Measurements from ENCODE around the gene TMEM87B. TPM values are rescaled to one million over a fixed set of nuclear protein-coding genes. Genes with fewer than 3 reads are reported as not detected.

Gene TMEM87B
- polyA plus RNA-seq, 4 donors, result 16.7 to 25.5 (median 21.1) TPM

DNA sequence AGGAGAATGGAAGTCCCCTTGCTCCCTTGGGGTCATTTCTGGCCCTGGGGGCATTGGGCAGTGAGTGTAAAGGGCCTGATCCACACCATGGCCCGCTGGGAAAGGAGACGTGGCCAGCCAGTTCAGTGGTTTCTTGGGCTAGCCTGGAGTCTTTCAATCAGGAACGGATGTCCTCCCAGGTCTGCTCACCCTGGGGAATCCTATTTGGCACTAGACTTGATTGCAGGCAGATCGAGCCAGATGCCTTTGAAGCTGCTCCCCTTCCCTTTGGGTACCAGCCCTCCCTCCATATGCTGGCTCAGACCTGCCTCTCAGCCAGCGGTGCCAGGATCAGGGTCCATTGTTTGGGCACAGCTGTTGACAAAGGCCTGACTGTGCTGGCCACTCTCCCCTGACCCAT is 94.1 kb downstream of the TMEM87B start:
- no peak for DNase-seq (ENCODE audit: low read depth in 4 of 4, low spot score in 2 of 4)

GRCh38 chr2:112149866-112150435 is 94.9 kb downstream of the TMEM87B start:
- no peak for DNase-seq (ENCODE audit: low read depth in 4 of 4, low spot score in 2 of 4)

GRCh38 chr2:112150447-112150846 is 95.4 kb downstream of the TMEM87B start:
- no peak for DNase-seq (ENCODE audit: low read depth in 4 of 4, low spot score in 2 of 4)

DNA sequence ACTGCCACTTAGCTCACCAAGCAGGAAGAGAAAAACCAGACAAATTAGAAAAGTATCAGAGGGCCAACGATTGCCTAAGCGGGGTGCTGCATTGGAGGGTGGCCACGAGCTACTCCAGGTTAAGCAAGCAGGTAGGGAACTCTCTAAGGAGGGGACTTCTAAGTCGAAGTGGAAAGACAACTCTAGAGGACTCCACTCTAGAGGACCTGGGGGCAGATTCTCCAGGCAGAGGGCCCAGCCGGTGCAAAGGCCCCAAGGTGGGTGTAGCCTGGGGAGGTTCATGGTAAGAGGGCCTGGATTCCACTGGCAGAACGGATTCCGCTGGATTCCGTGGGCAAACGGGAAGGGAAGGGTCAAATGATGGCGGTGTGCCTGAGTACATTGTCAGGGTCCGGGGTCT is 95.8 kb downstream of the TMEM87B start:
- DNase-seq (ENCODE audit: low read depth in 4 of 4, low spot score in 2 of 4), result no peak

DNA sequence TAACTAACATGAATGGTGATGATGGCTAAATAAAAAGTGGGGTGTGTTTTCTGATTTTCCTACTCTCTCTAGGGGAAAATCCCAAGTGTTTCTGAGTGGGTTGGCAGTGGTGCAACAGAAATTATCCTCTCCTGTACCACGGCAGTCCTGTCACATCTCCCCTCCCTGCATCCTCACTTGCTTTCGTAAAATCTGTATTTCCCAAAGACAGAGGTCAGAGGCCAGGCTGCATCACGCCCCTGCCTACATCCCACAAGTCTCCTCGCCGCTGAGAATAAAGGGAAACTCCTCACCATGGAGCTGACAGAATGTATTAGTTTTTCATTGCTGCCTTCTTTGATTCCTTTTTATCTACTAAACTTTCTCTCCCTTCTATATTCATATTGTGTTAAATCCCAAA is 96.2 kb downstream of the TMEM87B start:
- no peak for DNase-seq (ENCODE audit: low read depth in 4 of 4, low spot score in 2 of 4)

DNA sequence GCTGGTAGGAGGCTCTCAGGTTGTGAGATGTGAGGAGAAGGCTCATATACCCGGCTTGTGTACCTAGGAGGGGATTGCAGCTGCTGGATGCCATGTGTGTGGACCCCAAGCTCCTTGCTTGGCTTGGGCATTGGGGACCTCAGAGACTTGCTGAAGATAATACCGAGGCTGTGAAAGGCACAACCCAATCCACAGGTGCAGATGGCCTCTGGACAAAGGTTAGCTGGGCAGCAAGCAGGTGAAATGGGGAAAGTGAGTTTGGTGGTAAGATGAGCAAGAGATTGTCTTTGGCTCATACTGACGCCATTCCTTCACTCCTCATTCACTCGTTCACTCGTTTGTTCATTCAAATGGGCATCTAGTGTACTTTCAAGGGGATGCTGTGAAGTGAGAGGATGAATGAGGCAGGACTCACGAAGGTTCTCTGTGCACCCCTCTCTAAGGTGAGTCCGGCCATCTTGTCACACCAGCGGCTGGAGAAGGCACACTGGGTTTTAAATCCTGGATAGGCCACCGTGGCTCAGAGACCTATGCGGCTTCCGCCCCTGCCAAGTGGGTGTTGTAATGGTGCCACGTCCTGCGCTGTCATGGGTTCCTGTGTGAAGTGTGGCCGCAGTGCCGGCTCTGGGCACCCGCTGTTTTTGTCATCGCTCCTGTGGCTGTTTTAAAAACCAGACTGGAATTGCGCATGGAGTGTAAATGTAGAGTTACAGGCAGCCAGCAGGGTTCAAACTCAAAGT is 96.8 kb downstream of the TMEM87B start:
- no peak for DNase-seq (ENCODE audit: low read depth in 4 of 4, low spot score in 2 of 4)

DNA sequence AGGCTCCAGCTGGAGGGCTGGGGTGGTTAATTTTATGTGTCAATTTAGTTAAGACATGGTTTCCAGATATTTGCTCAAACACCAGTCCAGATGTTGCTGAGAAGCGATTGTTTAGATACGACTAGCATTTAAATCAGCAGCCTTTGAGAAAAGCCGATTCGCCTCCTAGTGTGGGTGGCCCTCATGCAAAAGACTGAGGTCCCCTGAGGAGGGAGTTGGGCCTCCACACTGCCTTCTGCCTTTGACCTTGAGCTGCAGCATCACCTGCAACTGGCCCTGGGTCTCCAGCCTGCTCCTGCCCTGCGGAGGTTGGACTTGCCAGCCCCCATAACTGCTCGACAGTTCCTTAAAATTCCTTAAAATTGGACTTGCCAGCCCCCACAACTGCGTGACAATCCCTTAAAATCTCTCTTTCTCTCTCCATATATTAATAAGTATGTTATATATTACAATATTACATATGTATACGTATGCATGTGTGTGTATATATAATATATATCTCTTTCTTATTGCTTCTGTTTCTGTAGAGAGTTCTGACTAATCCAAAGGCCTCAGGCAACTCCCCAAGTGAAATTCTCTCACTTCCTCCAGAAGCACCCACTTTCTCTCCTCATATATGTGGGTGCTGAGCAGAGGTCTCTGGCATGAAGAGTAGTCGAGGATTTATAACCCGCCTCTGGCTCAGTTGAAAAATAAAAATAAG is 97.6 kb downstream of the TMEM87B start:
- no peak for DNase-seq (ENCODE audit: low read depth in 4 of 4, low spot score in 2 of 4)

GRCh38 chr2:112153179-112153490 is 98.1 kb downstream of the TMEM87B start:
- no peak for DNase-seq (ENCODE audit: low read depth in 4 of 4, low spot score in 2 of 4)

DNA sequence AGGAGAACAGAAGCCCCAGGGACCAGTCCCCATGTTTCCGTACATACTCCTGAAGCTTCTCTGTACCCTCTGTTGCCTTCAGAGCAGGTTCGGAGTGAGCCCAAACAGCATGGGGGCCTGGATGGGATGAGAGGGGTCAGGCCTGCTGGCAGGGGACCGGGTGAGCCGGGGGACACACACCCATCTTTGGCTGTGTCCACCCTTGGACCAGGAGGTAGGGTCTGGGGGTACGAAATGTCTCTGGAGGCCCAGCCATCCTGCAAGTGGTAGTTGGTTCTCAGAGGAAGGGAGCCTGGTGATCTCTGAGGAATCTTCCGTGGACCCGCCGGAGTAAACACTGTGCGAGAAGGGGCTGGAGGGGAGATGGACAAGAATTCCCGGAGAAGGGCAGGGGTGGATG is 98.4 kb downstream of the TMEM87B start:
- DNase-seq (ENCODE audit: low read depth in 4 of 4, low spot score in 2 of 4), result no peak

- no peak for DNase-seq (ENCODE audit: low read depth in 4 of 4, low spot score in 2 of 4)
Measured at GRCh38 chr2:112154246-112155117, 99.4 kb downstream of the TMEM87B start.

DNA sequence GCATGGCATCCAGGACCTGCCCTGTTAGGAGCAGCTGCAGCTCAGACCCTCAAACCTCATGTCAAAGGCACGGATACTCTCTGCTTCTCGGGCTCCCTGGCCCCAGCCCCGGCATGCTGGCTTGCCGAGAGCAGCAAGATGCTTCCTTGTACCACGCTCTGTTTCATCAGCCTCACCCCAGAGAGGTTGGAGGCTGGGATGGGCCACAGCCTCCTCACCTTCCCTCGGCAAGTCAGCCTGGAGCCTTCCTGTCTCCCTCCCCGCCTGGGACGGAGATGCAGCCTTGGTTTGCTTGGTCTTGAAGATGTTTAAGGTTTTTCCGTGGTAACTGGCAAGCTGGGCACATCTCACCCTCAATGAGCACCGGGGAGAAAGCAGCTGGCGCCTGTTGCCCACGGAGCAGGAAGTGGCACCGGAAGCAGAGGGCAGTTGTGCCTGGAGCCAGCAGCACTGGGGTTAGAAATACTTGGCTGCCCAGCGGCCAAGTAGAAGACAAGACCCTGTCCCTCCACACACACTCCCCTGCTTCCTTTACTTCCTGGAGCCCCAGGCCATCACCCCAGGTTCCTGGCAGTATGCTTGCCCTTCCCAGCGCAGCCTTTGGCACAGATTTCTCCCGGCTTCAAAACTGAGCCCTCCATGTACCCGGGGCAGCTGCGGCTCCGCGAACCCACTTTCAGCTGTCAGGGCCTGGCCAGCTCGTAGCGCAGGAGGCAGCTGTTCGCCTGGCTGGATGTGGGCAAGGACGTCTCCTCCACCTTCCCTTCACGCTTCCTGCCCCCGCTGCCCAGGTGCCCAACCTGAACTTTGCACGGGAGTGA is 100.5 kb downstream of the TMEM87B start:
- no peak for DNase-seq (ENCODE audit: low read depth in 4 of 4, low spot score in 2 of 4)

- no peak for DNase-seq (ENCODE audit: low read depth in 4 of 4, low spot score in 2 of 4)
Measured at GRCh38 chr2:112156152-112156986, 101.3 kb downstream of the TMEM87B start.

GRCh38 chr2:112157472-112157871 is 102.4 kb downstream of the TMEM87B start:
- no peak for DNase-seq (ENCODE audit: low read depth in 4 of 4, low spot score in 2 of 4)

DNA sequence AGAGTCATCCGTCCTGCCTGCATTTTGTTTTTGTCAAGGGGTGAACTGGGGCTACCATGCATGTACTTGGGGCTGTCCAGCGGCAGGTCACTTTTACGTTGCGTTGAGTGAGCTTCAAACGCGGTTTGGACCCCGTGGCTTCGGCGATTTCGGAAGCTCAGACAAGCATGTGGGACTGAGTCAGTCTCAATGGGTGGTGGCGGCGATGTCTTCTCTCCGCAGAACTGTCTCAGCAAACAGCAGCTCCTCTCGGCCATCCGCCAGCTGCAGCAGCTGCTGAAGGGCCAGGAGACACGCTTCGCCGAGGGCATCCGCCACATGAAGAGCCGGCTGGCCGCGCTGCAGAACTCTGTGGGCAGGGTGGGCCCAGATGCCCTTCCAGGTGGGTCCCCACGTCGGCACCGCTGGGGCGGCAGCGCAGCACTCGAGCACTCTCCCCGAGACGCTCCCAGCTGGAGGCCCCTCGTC is 104.4 kb downstream of the TMEM87B start:
- DNase-seq (ENCODE audit: low read depth in 4 of 4, low spot score in 2 of 4), result no peak

- DNase-seq (ENCODE audit: low read depth in 4 of 4, low spot score in 2 of 4), result no peak
Measured at GRCh38 chr2:112160283-112161250, 105.5 kb downstream of the TMEM87B start.

DNA sequence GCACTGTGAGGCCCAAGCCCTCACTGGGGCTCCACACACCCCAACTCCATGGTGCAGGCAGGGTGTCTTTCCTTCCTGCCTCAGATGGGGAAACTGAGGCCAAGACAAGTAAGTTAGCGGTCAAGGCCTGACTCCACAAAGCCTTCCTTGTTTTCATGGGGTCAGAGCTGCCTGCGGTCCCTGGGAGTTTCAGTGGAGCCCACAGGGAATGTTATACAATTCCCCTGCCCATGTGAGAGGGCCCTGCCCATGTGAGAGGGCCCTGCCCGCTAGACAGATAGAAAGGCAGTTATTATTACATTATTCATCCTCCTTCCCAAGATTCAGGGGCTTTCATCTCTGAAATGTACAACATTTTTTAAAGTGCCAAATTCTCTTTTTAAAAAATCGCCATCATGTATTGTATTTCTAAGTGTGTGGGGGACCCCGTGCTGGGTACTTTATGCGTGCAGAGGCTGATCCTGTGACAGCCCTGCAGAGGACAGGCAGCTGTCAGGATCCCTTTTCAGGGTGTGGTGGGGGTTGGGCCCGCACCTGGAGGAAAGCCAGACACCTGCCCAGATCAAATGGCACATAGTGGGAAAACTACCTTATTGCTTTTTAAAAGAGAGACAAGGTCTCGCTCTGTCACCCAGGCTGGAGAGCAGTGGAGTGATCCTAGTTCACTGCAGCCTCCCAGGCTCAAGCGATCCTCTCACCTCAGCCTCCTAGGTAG is 106.5 kb downstream of the TMEM87B start:
- no peak for DNase-seq (ENCODE audit: low read depth in 4 of 4, low spot score in 2 of 4)

- no peak for DNase-seq (ENCODE audit: low read depth in 4 of 4, low spot score in 2 of 4)
Measured at GRCh38 chr2:112162341-112162740, 107.3 kb downstream of the TMEM87B start.
